ENCODE measurements around the gene PSD. TPM values are rescaled to one million over a fixed set of nuclear protein-coding genes. Genes with fewer than 3 reads are reported as not detected.

PSD gene
- total and polyA plus RNA-seq, 2 donors from 2014 or later, result 1.2 to 2.2 TPM

- no peak for TF ChIP-seq CTCF (IDR thresholded peaks at IDR 0.05; ENCODE audit: borderline replicate concordance, extremely low read depth, insufficient read depth)
- no peak for FAIRE-seq
- Histone ChIP-seq H3K4me3 (ENCODE audit: low read length in 3 of 3) (no peak overlapping the region), H3K27me3 (ENCODE audit: control insufficient read depth, insufficient read depth, low read length) (no peaks in the 10 kb centered on the region), H3K4me1 (ENCODE audit: control insufficient read depth in 2 of 3, insufficient read depth in 2 of 3, low read depth in 1 of 3, low read length in 3 of 3) (no peaks in the 10 kb centered on the region), H3K9me3 (ENCODE audit: control insufficient read depth in 2 of 3, insufficient read depth in 1 of 3, low read length in 3 of 3) (no peaks in the 10 kb centered on the region), H3K36me3 (ENCODE audit: control insufficient read depth in 2 of 3, insufficient read depth in 3 of 3, low read length in 3 of 3) (peaks cover 14 to 65% (median 61%) of the 10 kb centered on the region in 3 donors), H3K27ac (ENCODE audit: low read depth in 2 of 2, low read length in 2 of 2) (no peak overlapping the region), H3K9ac (ENCODE audit: low read length in 3 of 3) (no peak overlapping the region)
- no peak for DNase-seq
- intact Hi-C loops (cut with DNase I), result no loop called here
Measured at GRCh38 chr10:102358712-102359382, 59.7 kb downstream of the PSD start.

GRCh38 chr10:102354451-102354850, 64.1 kb downstream of the PSD start:
- H3K36me3 ChIP-seq (ENCODE audit: control insufficient read depth in 2 of 3, insufficient read depth in 3 of 3, low read length in 3 of 3), result peaks cover 14 to 65% (median 54%) of the 10 kb centered on the region in 3 donors
- no peak for TF ChIP-seq CTCF (IDR thresholded peaks at IDR 0.05; ENCODE audit: borderline replicate concordance, extremely low read depth, insufficient read depth)
- no peaks in the 10 kb centered on the region for H3K4me1 ChIP-seq (ENCODE audit: control insufficient read depth in 2 of 3, insufficient read depth in 2 of 3, low read depth in 1 of 3, low read length in 3 of 3)
- no peak for FAIRE-seq
- H3K9me3 ChIP-seq (ENCODE audit: control insufficient read depth in 2 of 3, insufficient read depth in 1 of 3, low read length in 3 of 3), result no peaks in the 10 kb centered on the region
- H3K9ac ChIP-seq (ENCODE audit: low read length in 3 of 3), result no peak overlapping the region
- no peak overlapping the region for H3K4me3 ChIP-seq (ENCODE audit: low read length in 3 of 3)
- no peaks in the 10 kb centered on the region for H3K27me3 ChIP-seq (ENCODE audit: control insufficient read depth, insufficient read depth, low read length)
- DNase-seq, result no peak
- intact Hi-C loops (cut with DNase I), result loop anchor here (5.0 kb wide), 1 partner anchor 122 kb away; no protein-coding TSS in a partner anchor
- no peak overlapping the region for H3K27ac ChIP-seq (ENCODE audit: low read depth in 2 of 2, low read length in 2 of 2)

Small RNA genes within 50 kb of the gene (microRNA-seq; reads per million reads assigned to microRNA genes)
- gene MIR146B, result 3,781 reads per million, percentile 90 among the genes with 10 or more reads in this experiment

Other genes with a start within 250 kb of the PSD start
- gene ELOVL3, start 192.5 kb downstream of the PSD start, total RNA-seq, result 0.35 TPM
- gene ELOVL3, start 192.5 kb downstream of the PSD start, polyA plus RNA-seq (ENCODE audit: insufficient read depth, low read depth, low replicate concordance), result not detected
- gene PITX3, start 177.3 kb downstream of the PSD start, total RNA-seq, result not detected
- 0.39 TPM for gene PITX3, start 177.3 kb downstream of the PSD start, polyA plus RNA-seq (ENCODE audit: insufficient read depth, low read depth, low replicate concordance)
- gene GBF1, start 173.3 kb downstream of the PSD start, total RNA-seq, result 53.3 TPM
- gene GBF1, start 173.3 kb downstream of the PSD start, polyA plus RNA-seq (ENCODE audit: insufficient read depth, low read depth, low replicate concordance), result 14.4 TPM
- gene NFKB2, start 23.1 kb downstream of the PSD start, total RNA-seq, result 62.7 TPM
- 14.0 TPM for gene NFKB2, start 23.1 kb downstream of the PSD start, polyA plus RNA-seq (ENCODE audit: insufficient read depth, low read depth, low replicate concordance)
- 17.9 TPM for gene FBXL15, start 2.1 kb upstream of the PSD start, total RNA-seq
- 28.0 TPM for gene FBXL15, start 2.1 kb upstream of the PSD start, polyA plus RNA-seq (ENCODE audit: insufficient read depth, low read depth, low replicate concordance)
- 50.9 TPM for gene CUEDC2, start 13.8 kb upstream of the PSD start, total RNA-seq
- 117 TPM for gene CUEDC2, start 13.8 kb upstream of the PSD start, polyA plus RNA-seq (ENCODE audit: insufficient read depth, low read depth, low replicate concordance)
- 2.7 TPM for gene C10orf95, start 32.8 kb upstream of the PSD start, total RNA-seq
- gene C10orf95, start 32.8 kb upstream of the PSD start, polyA plus RNA-seq (ENCODE audit: insufficient read depth, low read depth, low replicate concordance), result 0.62 TPM
- gene ACTR1A, start 83.9 kb upstream of the PSD start, total RNA-seq, result 74.2 TPM
- gene ACTR1A, start 83.9 kb upstream of the PSD start, polyA plus RNA-seq (ENCODE audit: insufficient read depth, low read depth, low replicate concordance), result 74.7 TPM
- 18.9 TPM for gene SUFU, start 85.2 kb upstream of the PSD start, total RNA-seq
- gene SUFU, start 85.2 kb upstream of the PSD start, polyA plus RNA-seq (ENCODE audit: insufficient read depth, low read depth, low replicate concordance), result 6.5 TPM
- gene TRIM8, start 225.7 kb upstream of the PSD start, total RNA-seq, result 198 TPM
- 160 TPM for gene TRIM8, start 225.7 kb upstream of the PSD start, polyA plus RNA-seq (ENCODE audit: insufficient read depth, low read depth, low replicate concordance)

All from kidney (tissue), 14 donors.